Astrocyte of the hippocampus (primary cell): Measurements from ENCODE around the gene CCR5AS.
"Not testable (repeated sequence)": the region's sequence is repeated elsewhere in the genome, so short reads cannot be mapped to it uniquely, and the experiment has no call there.

Experiments
- DNase-seq: peaks from one replicate; pipeline ENCODE4 v3.0.0; 2011; ENCODE audit warnings: low read depth, low spot score

CCR5AS gene

DNA sequence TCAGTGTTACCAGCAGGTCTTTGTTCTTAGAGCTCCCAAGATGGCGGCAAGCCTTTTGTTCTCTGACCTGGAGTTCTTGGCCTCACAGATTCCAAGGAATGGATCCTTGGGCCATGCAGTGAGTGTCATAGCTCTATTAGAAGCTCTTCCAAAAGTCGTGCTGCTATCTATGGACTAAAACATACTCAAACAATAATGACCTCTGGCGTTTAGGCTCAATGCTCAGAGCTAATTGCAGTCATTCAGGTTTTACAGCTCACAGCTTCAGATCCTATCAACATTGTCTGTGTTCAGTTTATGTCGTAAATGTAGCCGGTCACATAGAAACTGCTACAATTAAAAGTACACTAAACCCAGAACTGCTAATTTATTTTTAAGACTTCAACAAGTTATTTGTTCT is 22.4 kb upstream of the CCR5AS start:
- DNase-seq: no peak

DNA sequence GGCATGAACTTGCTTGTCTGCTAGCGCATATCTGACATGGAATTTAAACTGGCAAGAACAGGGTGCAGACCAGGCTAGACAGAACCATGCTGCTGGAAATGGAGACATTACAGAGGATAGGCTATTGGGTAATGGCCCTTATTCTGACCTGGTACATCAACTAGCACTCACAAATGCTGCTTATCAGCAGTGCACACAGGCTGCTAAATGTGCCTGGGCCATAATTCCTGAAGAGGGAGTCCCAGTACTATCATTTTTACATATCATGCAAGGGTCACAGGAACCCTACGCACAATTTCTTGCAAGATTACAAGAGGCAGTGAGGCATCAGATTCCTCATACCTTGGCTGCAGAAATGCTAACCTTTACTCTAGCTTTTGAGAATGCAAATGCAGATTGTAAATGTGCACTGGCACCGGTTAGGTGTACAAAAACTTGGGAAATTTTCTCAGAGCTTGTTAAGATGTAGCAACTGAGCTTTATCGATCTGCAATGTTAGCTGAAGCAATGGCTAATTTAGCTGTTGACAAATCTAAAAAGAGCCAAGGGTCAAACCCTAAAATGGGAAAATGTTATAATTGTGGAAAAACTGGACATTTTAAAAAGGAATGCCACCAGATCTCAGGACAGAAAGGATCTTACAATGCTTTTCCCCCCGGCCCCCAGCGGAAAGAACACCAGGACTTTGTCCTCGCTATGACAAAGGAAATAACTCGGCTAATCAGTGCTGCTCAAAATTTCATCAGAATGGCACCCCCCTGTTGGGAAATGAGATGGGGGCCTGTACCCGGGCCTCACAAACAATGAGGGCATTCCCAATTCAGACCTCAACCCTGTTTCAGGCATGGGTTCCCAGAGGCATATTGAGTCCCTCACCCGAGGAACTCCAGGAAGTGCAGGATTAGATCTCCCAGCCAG is 21.3 kb upstream of the CCR5AS start:
- no peak for DNase-seq

DNA sequence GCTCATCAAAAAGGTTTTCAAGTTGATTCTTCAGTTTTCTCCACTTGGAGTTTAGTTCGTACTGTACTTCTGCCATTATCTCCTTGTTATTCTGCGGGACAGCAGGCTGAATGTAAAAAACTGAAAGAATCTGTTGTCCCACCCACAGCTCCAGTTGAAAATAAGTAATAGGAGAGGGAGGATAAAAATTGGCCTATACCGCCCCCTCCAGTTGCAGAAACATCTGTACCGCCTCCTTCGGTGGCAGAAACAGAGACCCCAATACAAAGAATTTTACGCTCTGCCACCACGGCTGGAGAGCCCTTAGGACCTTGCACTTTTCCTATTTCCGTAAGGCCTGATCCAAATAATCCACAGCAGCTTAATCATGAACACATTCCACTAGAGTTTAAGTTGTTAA is 20.5 kb upstream of the CCR5AS start:
- DNase-seq: not testable (repeated sequence)

DNA sequence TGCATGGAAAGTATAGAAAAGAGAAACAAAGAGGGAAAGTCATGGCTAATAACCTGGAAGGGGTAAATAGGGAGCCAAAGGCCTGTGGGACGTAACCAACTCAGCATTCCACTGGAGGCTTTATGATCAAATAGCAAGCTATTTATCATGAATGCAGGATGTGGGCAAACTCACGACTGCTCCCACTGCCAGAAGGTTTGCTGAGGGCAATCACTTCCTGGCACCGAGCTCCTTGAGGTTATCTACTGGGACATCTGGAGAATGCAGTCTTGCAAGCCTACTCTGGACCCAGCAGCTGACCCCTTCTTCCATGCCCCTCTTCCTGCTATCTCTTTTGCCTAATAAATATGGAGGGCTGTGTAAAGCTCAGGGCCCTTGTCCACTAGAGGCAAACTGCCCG is 19.6 kb upstream of the CCR5AS start:
- not testable (repeated sequence) for DNase-seq

GRCh38 chr3:46423588-46423987 is 16.7 kb upstream of the CCR5AS start:
- DNase-seq: no peak

- DNase-seq: no peak
Measured at GRCh38 chr3:46422617-46423016, 15.8 kb upstream of the CCR5AS start.

GRCh38 chr3:46420931-46421330 is 14.1 kb upstream of the CCR5AS start:
- DNase-seq: no peak

DNA sequence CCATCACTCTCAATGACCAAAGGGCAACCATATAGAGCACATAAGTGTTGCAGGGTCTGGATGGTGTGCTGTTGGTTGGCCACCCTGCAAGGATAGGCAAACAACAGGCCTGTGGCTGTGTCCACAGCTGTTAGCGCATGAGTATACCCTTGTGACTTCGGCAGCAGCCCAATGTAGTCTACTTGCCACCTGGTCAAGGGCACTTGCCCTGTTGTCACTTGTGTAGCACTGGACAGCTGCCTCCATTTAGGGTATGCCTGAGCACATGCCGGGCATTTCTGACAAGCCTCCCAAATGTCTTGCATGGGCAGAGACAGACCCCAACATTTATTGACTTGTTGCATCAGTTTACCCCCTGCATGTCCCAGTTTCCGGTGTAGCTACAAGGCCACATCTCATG is 12.9 kb upstream of the CCR5AS start:
- DNase-seq: no peak

- DNase-seq: no peak
Measured at GRCh38 chr3:46417841-46418611, 11.2 kb upstream of the CCR5AS start.

GRCh38 chr3:46416811-46417510 is 10.1 kb upstream of the CCR5AS start:
- DNase-seq: no peak

- no peak for DNase-seq
Measured at GRCh38 chr3:46416125-46416810, 9.4 kb upstream of the CCR5AS start.

DNA sequence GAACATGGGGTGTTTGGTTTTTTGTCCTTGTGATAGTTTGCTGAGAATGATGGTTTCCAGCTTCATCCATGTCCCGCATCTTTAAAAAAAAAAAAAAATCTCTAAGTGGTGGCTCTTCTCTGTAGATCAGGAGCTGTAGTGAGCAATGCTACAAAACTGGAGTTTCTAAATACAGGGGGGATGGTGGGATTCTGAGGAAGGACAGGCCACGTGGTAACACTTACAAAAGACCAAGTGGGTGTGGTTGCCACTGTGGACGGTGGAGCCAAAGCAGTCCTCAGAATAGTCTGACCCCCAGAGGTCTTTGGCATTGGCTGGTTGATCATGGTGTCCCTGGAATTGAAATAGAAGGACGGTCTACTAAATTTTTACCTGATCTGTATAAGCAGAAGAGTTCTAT is 7.9 kb upstream of the CCR5AS start:
- DNase-seq: no peak

GRCh38 chr3:46413951-46414350 is 7.1 kb upstream of the CCR5AS start:
- DNase-seq: no peak

DNA sequence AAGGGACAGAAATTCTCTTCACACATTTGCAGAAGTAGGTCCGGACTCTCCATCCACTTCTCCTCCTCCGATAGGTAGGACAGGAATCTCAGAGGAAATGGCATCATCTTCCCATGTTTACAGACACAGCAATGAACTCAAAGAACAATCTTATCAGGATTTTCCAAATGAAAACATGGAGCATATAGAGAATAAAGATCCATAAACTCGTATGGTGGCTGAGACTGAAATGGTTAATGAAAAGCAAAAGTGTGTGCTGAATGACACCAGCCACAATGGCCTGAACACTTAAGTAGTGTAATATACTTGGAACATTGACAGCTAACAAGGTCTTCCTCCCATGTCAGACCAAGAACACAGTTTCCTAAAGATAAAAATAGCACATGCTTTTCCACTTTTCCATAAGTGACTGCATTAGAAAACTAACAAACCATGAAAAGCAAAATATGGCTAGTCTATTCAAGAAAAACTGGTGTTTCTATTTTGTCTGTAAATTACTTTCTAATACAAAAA is 6.0 kb upstream of the CCR5AS start:
- DNase-seq: no peak

GRCh38 chr3:46411271-46411670 is 4.4 kb upstream of the CCR5AS start:
- DNase-seq: no peak

DNA sequence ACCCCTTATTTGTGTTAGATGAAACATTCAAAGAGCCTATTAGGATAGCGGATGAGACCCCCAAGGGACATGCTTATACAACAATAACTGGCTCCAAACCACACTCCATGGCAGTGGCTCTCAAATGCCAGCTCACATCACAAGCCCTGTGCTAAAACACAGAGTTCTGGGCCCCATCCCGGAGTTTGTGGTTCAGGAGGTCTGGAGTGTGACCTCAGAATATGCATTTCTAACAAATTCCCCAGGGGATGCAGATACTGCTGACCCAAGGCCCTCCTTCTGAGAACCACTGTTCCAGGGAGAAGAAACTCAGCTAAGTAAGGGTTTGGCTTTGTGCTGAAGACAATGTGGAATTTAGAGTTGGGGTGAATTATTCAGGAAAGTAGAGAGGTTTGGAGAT is 3.8 kb upstream of the CCR5AS start:
- peak; percentile 37 for DNase-seq

DNA sequence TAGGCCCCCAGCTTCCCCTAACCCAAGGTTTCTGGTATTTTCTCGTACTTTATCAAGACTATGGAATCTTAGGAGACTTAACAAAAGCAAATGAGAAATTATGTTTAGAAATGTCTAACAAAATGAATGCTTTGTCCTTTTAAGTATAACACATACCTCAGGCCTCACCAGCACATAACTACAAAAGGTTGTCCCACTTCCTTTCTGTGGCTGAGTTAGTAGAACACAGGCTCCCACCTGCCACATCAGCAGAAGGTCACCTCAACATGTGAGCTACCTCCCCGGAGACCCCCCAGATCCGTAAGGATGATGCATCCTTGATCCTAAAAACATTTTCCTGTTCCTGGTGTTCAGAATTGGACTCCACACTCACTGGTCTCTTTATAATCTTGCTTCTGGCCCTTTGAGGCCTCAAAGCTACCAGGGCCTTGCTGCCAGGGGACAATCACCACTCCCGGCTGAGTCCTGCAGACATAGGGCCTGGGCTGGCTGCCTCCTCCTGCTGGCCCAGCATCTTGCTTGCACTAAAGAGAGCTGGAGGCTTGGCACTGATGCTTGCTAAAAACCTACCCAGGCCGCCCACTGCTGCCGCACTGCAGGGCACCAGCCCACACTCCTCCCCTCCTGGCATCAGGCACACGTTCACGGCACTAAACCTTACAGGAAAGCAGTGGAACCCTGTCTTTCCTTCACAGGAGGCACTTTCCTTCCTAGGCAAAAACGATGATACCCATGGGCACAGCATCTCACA is 3.0 kb upstream of the CCR5AS start:
- DNase-seq: no peak

DNA sequence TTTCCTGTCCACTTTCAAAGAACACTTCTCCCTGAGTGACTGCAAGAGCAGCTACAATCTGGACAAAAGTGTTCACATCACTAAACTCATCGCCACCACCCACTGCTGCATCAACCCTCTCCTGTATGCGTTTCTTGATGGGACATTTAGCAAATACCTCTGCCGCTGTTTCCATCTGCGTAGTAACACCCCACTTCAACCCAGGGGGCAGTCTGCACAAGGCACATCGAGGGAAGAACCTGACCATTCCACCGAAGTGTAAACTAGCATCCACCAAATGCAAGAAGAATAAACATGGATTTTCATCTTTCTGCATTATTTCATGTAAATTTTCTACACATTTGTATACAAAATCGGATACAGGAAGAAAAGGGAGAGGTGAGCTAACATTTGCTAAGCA is 2.0 kb upstream of the CCR5AS start:
- DNase-seq: no peak

DNA sequence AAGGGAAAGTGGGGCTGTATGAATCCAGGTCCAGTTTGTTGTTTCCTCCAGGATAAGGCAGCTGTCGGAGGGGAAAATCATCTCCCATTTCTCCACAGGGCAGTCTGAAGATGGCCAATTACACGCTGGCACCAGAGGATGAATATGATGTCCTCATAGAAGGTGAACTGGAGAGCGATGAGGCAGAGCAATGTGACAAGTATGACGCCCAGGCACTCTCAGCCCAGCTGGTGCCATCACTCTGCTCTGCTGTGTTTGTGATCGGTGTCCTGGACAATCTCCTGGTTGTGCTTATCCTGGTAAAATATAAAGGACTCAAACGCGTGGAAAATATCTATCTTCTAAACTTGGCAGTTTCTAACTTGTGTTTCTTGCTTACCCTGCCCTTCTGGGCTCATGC is 1.1 kb upstream of the CCR5AS start:
- no peak for DNase-seq

- DNase-seq: no peak
Measured at GRCh38 chr3:46406443-46406787, 451 bp downstream of the CCR5AS start.
